ENCODE measurements around the gene TENM4. TPM values are rescaled to one million over a fixed set of nuclear protein-coding genes. Genes with fewer than 3 reads are reported as not detected.

The TENM4 gene
- total and polyA plus RNA-seq, 2 of the 8 experiments (the other 6 are each of a cell fraction or from before 2014, with no cell fraction given) = 3.5 to 7.2 TPM

DNA sequence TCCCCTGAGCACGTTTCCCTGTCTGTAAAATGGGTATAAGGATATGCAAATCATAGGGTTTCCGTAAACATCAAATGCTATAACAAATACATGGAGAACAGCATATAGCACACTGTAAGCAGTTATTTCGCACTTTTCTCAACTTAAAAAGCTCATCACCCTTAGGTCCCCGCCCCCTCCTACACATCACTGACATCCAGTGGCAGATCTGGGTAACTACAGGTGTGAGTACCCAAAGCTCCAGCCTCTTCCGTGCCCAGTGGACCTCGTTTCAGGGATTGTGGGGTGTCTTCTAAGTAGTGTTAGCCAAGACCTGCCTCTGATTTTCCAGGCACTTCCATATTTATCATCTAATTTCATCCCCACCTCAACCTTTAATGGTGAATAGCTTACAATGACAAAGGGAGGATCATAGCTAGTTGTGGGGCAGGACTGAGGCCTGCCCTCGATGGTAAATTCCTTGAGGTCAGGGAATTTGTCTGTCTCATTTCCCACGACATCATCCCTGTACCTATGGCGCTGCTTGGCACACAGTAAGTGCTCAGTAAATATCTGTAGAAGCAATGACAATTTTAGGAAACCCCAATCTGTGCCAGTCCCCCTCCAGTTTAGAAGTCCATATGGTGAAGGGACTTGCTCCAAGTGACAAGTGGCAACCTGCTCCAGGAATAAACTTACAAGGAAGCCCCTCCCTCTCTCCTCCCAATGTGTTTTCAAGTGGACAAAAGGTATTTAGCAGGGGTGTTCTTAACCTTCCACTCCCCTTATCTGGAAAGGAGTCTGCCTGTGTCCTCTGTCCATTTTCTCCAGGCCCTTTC, 340.5 kb downstream of the TENM4 start (continued):
- TF ChIP-seq, protein P1, sequence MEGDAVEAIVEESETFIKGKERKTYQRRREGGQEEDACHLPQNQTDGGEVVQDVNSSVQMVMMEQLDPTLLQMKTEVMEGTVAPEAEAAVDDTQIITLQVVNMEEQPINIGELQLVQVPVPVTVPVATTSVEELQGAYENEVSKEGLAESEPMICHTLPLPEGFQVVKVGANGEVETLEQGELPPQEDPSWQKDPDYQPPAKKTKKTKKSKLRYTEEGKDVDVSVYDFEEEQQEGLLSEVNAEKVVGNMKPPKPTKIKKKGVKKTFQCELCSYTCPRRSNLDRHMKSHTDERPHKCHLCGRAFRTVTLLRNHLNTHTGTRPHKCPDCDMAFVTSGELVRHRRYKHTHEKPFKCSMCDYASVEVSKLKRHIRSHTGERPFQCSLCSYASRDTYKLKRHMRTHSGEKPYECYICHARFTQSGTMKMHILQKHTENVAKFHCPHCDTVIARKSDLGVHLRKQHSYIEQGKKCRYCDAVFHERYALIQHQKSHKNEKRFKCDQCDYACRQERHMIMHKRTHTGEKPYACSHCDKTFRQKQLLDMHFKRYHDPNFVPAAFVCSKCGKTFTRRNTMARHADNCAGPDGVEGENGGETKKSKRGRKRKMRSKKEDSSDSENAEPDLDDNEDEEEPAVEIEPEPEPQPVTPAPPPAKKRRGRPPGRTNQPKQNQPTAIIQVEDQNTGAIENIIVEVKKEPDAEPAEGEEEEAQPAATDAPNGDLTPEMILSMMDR (IDR thresholded peaks at IDR 0.05; ENCODE audit: control extremely low read depth in 1 of 3, insufficient read depth in 1 of 3, low read depth in 1 of 3, low read length in 3 of 3) = peak; percentile 65 to 80 (median 74)
- TF ChIP-seq, protein P2, sequence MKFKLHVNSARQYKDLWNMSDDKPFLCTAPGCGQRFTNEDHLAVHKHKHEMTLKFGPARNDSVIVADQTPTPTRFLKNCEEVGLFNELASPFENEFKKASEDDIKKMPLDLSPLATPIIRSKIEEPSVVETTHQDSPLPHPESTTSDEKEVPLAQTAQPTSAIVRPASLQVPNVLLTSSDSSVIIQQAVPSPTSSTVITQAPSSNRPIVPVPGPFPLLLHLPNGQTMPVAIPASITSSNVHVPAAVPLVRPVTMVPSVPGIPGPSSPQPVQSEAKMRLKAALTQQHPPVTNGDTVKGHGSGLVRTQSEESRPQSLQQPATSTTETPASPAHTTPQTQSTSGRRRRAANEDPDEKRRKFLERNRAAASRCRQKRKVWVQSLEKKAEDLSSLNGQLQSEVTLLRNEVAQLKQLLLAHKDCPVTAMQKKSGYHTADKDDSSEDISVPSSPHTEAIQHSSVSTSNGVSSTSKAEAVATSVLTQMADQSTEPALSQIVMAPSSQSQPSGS (IDR thresholded peaks at IDR 0.05; ENCODE audit: low read length) = peak; percentile 27; the same call in 1 of the 2 replicates
- TF ChIP-seq TAF7 (optimal IDR thresholded peaks at IDR 0.05; ENCODE audit: borderline replicate concordance, low read depth, low read length) = no peak
- TF ChIP-seq, protein P3, sequence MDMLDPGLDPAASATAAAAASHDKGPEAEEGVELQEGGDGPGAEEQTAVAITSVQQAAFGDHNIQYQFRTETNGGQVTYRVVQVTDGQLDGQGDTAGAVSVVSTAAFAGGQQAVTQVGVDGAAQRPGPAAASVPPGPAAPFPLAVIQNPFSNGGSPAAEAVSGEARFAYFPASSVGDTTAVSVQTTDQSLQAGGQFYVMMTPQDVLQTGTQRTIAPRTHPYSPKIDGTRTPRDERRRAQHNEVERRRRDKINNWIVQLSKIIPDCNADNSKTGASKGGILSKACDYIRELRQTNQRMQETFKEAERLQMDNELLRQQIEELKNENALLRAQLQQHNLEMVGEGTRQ (IDR thresholded peaks at IDR 0.05; ENCODE audit: low read length) = no peak
- TF ChIP-seq SIN3A (conservative IDR thresholded peaks at IDR 0.05 in 1 of 2, IDR thresholded peaks at IDR 0.05 in 1 of 2; ENCODE audit: low read depth in 1 of 2, low read length in 2 of 2) = no peak
- TF ChIP-seq GTF2F1 (IDR thresholded peaks at IDR 0.05; ENCODE audit: borderline replicate concordance, low read depth, low read length) = no peak
